ENCODE data around the gene LRP8. TPM values are rescaled to one million over a fixed set of nuclear protein-coding genes. Genes with fewer than 3 reads are reported as not detected.

LRP8 gene
- total RNA-seq, 1 donor from 2014 or later, result 21.1 TPM

- H3K36me3 ChIP-seq, result no peaks in the 10 kb centered on the region
- H3K27ac ChIP-seq, result no peak overlapping the region
- no peak overlapping the region for H3K4me3 ChIP-seq
- TF ChIP-seq CTCF (IDR thresholded peaks at IDR 0.05) (no peak), POLR2A (IDR thresholded peaks at IDR 0.05) (no peak), POLR2AphosphoS5 (IDR thresholded peaks at IDR 0.05; ENCODE audit: insufficient read depth in 1 of 2, low read depth in 1 of 2) (no peak)
- no peaks in the 10 kb centered on the region for H3K27me3 ChIP-seq
- H3K9me3 ChIP-seq, result no peaks in the 10 kb centered on the region
- DNase-seq (ENCODE audit: extremely low spot score in 2 of 2), result no peak
- no peaks in the 10 kb centered on the region for H3K4me1 ChIP-seq
- intact Hi-C loops (cut with DNase I), result no loop called here
Observed at GRCh38 chr1:53274026-53274425, 53.8 kb downstream of the LRP8 start.

GRCh38 chr1:53273526-53273925 lies 54.3 kb downstream of the LRP8 start:
- no peaks in the 10 kb centered on the region for H3K4me1 ChIP-seq
- no peak for DNase-seq (ENCODE audit: extremely low spot score in 2 of 2)
- H3K36me3 ChIP-seq, result no peaks in the 10 kb centered on the region
- no peaks in the 10 kb centered on the region for H3K9me3 ChIP-seq
- intact Hi-C loops (cut with DNase I), result no loop called here
- no peak overlapping the region for H3K4me3 ChIP-seq
- H3K27me3 ChIP-seq, result no peaks in the 10 kb centered on the region
- H3K27ac ChIP-seq, result no peak overlapping the region
- TF ChIP-seq CTCF (IDR thresholded peaks at IDR 0.05) (no peak), POLR2AphosphoS5 (IDR thresholded peaks at IDR 0.05; ENCODE audit: insufficient read depth in 1 of 2, low read depth in 1 of 2) (no peak), POLR2A (IDR thresholded peaks at IDR 0.05) (no peak)

GRCh38 chr1:53272349-53272748 lies 55.5 kb downstream of the LRP8 start:
- Histone ChIP-seq H3K36me3 (no peaks in the 10 kb centered on the region), H3K27ac (no peak overlapping the region), H3K27me3 (no peaks in the 10 kb centered on the region), H3K4me3 (no peak overlapping the region), H3K9me3 (no peaks in the 10 kb centered on the region), H3K4me1 (no peaks in the 10 kb centered on the region)
- TF ChIP-seq CTCF (IDR thresholded peaks at IDR 0.05) (no peak), POLR2A (IDR thresholded peaks at IDR 0.05) (no peak), POLR2AphosphoS5 (IDR thresholded peaks at IDR 0.05; ENCODE audit: insufficient read depth in 1 of 2, low read depth in 1 of 2) (no peak)
- DNase-seq (ENCODE audit: extremely low spot score in 2 of 2), result no peak
- intact Hi-C loops (cut with DNase I), result no loop called here

GRCh38 chr1:53271446-53272090 lies 56.3 kb downstream of the LRP8 start:
- intact Hi-C loops (cut with DNase I), result no loop called here
- DNase-seq (ENCODE audit: extremely low spot score in 2 of 2), result no peak
- Histone ChIP-seq H3K27ac (no peak overlapping the region), H3K4me3 (no peak overlapping the region), H3K36me3 (no peaks in the 10 kb centered on the region), H3K27me3 (no peaks in the 10 kb centered on the region), H3K4me1 (no peaks in the 10 kb centered on the region), H3K9me3 (no peaks in the 10 kb centered on the region)
- TF ChIP-seq POLR2A (IDR thresholded peaks at IDR 0.05), result no peak
- TF ChIP-seq POLR2AphosphoS5 (IDR thresholded peaks at IDR 0.05; ENCODE audit: insufficient read depth in 1 of 2, low read depth in 1 of 2), result no peak
- TF ChIP-seq CTCF (IDR thresholded peaks at IDR 0.05), result no peak

- Histone ChIP-seq H3K4me1 (no peaks in the 10 kb centered on the region), H3K27me3 (no peaks in the 10 kb centered on the region), H3K36me3 (no peaks in the 10 kb centered on the region), H3K9me3 (no peaks in the 10 kb centered on the region), H3K27ac (no peak overlapping the region), H3K4me3 (no peak overlapping the region)
- TF ChIP-seq CTCF (IDR thresholded peaks at IDR 0.05) (no peak), POLR2A (IDR thresholded peaks at IDR 0.05) (no peak), POLR2AphosphoS5 (IDR thresholded peaks at IDR 0.05; ENCODE audit: insufficient read depth in 1 of 2, low read depth in 1 of 2) (no peak)
- DNase-seq (ENCODE audit: extremely low spot score in 2 of 2), result no peak
- intact Hi-C loops (cut with DNase I), result no loop called here
Observed at GRCh38 chr1:53270873-53271272, 57.0 kb downstream of the LRP8 start.
